Measurements from ENCODE around the gene FIBP. TPM values are rescaled to one million over a fixed set of nuclear protein-coding genes. Genes with fewer than 3 reads are reported as not detected.

Gene FIBP
- total and polyA plus RNA-seq, 2 donors from 2014 or later = 58.0 to 105 TPM

GRCh38 chr11:65854161-65854592, 34.1 kb downstream of the FIBP start:
- Histone ChIP-seq H3K9ac (ENCODE audit: low read length in 3 of 3) (no peak overlapping the region), H3K36me3 (ENCODE audit: control insufficient read depth in 2 of 3, insufficient read depth in 3 of 3, low read length in 3 of 3) (peaks cover 11 to 26% (median 24%) of the 10 kb centered on the region in 3 donors)
- TF ChIP-seq CTCF (IDR thresholded peaks at IDR 0.05; ENCODE audit: borderline replicate concordance, extremely low read depth, insufficient read depth) = no peak

GRCh38 chr11:65853246-65853979, 34.9 kb downstream of the FIBP start:
- Histone ChIP-seq H3K9me3 (ENCODE audit: control insufficient read depth in 2 of 3, insufficient read depth in 1 of 3, low read length in 3 of 3) (peaks cover 0 to 6% (median 0%) of the 10 kb centered on the region in 3 donors), H3K9ac (ENCODE audit: low read length in 3 of 3) (no peak overlapping the region), H3K36me3 (ENCODE audit: control insufficient read depth in 2 of 3, insufficient read depth in 3 of 3, low read length in 3 of 3) (peaks cover 11 to 26% (median 24%) of the 10 kb centered on the region in 3 donors), H3K4me3 (ENCODE audit: low read length in 3 of 3) (no peak overlapping the region), H3K27me3 (ENCODE audit: control insufficient read depth, insufficient read depth, low read length) (no peaks in the 10 kb centered on the region), H3K4me1 (ENCODE audit: control insufficient read depth in 2 of 3, insufficient read depth in 2 of 3, low read depth in 1 of 3, low read length in 3 of 3) (peaks cover 0 to 14% (median 9%) of the 10 kb centered on the region in 3 donors), H3K27ac (ENCODE audit: low read depth in 2 of 2, low read length in 2 of 2) (no peak overlapping the region)
- FAIRE-seq (no peak), DNase-seq (peak in 1 of 5 donors; percentile 8)
- no peak for TF ChIP-seq CTCF (IDR thresholded peaks at IDR 0.05; ENCODE audit: borderline replicate concordance, extremely low read depth, insufficient read depth)
- intact Hi-C loops (cut with DNase I) = no loop called here

More at GRCh38 chr11:65854161-65854592, 34.1 kb downstream of the FIBP start:
- Histone ChIP-seq H3K4me1 (ENCODE audit: control insufficient read depth in 2 of 3, insufficient read depth in 2 of 3, low read depth in 1 of 3, low read length in 3 of 3) (peaks cover 0 to 16% (median 14%) of the 10 kb centered on the region in 3 donors), H3K27ac (ENCODE audit: low read depth in 2 of 2, low read length in 2 of 2) (no peak overlapping the region), H3K4me3 (ENCODE audit: low read length in 3 of 3) (no peak overlapping the region), H3K27me3 (ENCODE audit: control insufficient read depth, insufficient read depth, low read length) (no peaks in the 10 kb centered on the region), H3K9me3 (ENCODE audit: control insufficient read depth in 2 of 3, insufficient read depth in 1 of 3, low read length in 3 of 3) (peaks cover 0 to 6% (median 0%) of the 10 kb centered on the region in 3 donors)
- FAIRE-seq = no peak
- intact Hi-C loops (cut with DNase I) = no loop called here
- DNase-seq = no peak

GRCh38 chr11:65852508-65853245, 35.6 kb downstream of the FIBP start:
- no peak overlapping the region for H3K27ac ChIP-seq (ENCODE audit: low read depth in 2 of 2, low read length in 2 of 2)
- no peak for FAIRE-seq
- intact Hi-C loops (cut with DNase I) = no loop called here

More at GRCh38 chr11:65852508-65853245, 35.6 kb downstream of the FIBP start:
- TF ChIP-seq CTCF (IDR thresholded peaks at IDR 0.05; ENCODE audit: borderline replicate concordance, extremely low read depth, insufficient read depth) = no peak
- peaks cover 11 to 26% (median 24%) of the 10 kb centered on the region in 3 donors for H3K36me3 ChIP-seq (ENCODE audit: control insufficient read depth in 2 of 3, insufficient read depth in 3 of 3, low read length in 3 of 3)
- H3K9ac ChIP-seq (ENCODE audit: low read length in 3 of 3) = no peak overlapping the region
- peak in 2 of 5 donors; percentile 7 to 80 for DNase-seq
- H3K4me1 ChIP-seq (ENCODE audit: control insufficient read depth in 2 of 3, insufficient read depth in 2 of 3, low read depth in 1 of 3, low read length in 3 of 3) = peaks cover 0 to 14% (median 9%) of the 10 kb centered on the region in 3 donors
- H3K9me3 ChIP-seq (ENCODE audit: control insufficient read depth in 2 of 3, insufficient read depth in 1 of 3, low read length in 3 of 3) = peaks cover 0 to 6% (median 0%) of the 10 kb centered on the region in 3 donors
- H3K27me3 ChIP-seq (ENCODE audit: control insufficient read depth, insufficient read depth, low read length) = no peaks in the 10 kb centered on the region
- no peak overlapping the region for H3K4me3 ChIP-seq (ENCODE audit: low read length in 3 of 3)
